ENCODE data around the gene PIGQ.

PIGQ gene

GRCh38 chr16:582218-582613, 12.4 kb downstream of the PIGQ start:
- TF ChIP-seq ZNF565 (CRISPR knock-in tag; conservative IDR thresholded peaks at IDR 0.05; ENCODE audit: low read depth) = no peak
- no peak for TF ChIP-seq POU6F1 (CRISPR knock-in tag; IDR thresholded peaks at IDR 0.05; ENCODE audit: borderline replicate concordance, low read depth)
- no peak for TF ChIP-seq ZNF70 (CRISPR knock-in tag; IDR thresholded peaks at IDR 0.05)
- no peak for TF ChIP-seq CSRNP3 (CRISPR knock-in tag; IDR thresholded peaks at IDR 0.05)
- TF ChIP-seq ZFP30 (CRISPR knock-in tag; IDR thresholded peaks at IDR 0.05) = no peak
- TF ChIP-seq TSHZ2 (CRISPR knock-in tag; IDR thresholded peaks at IDR 0.05) = no peak
- TF ChIP-seq ZFP3 (CRISPR knock-in tag; IDR thresholded peaks at IDR 0.05) = no peak
- no peak for TF ChIP-seq CSDC2 (CRISPR knock-in tag; IDR thresholded peaks at IDR 0.05)
- no peak for TF ChIP-seq PPARA (CRISPR knock-in tag; IDR thresholded peaks at IDR 0.05; ENCODE audit: borderline replicate concordance)
- TF ChIP-seq RARB (CRISPR knock-in tag; IDR thresholded peaks at IDR 0.05) = no peak
- no peak for TF ChIP-seq ZC3H10 (CRISPR knock-in tag; IDR thresholded peaks at IDR 0.05)
- TF ChIP-seq CREB5 (CRISPR knock-in tag; IDR thresholded peaks at IDR 0.05; ENCODE audit: low read depth) = no peak
- TF ChIP-seq PATZ1 (CRISPR knock-in tag; IDR thresholded peaks at IDR 0.05; ENCODE audit: borderline replicate concordance) = no peak
- TF ChIP-seq BACH2 (CRISPR knock-in tag; IDR thresholded peaks at IDR 0.05; ENCODE audit: borderline replicate concordance) = no peak
- no peak for TF ChIP-seq ESRRG (CRISPR knock-in tag; IDR thresholded peaks at IDR 0.05)
- no peak for TF ChIP-seq GLIS3 (CRISPR knock-in tag; IDR thresholded peaks at IDR 0.05)
- TF ChIP-seq TCF4 (CRISPR knock-in tag; IDR thresholded peaks at IDR 0.05; ENCODE audit: borderline replicate concordance) = no peak
- no peak for TF ChIP-seq SNAI2 (CRISPR knock-in tag; IDR thresholded peaks at IDR 0.05)
- no peak for TF ChIP-seq ISL1 (CRISPR knock-in tag; IDR thresholded peaks at IDR 0.05)
- ATAC-seq = no peak

- no peak for ATAC-seq
- TF ChIP-seq BACH2 (CRISPR knock-in tag; IDR thresholded peaks at IDR 0.05; ENCODE audit: borderline replicate concordance) = no peak
- no peak for TF ChIP-seq TOX (CRISPR knock-in tag; IDR thresholded peaks at IDR 0.05; ENCODE audit: borderline replicate concordance)
- no peak for TF ChIP-seq ZNF8 (CRISPR knock-in tag; IDR thresholded peaks at IDR 0.05)
- TF ChIP-seq ZFP30 (CRISPR knock-in tag; IDR thresholded peaks at IDR 0.05) = no peak
- no peak for TF ChIP-seq ZNF565 (CRISPR knock-in tag; conservative IDR thresholded peaks at IDR 0.05; ENCODE audit: low read depth)
Measured at GRCh38 chr16:582614-583331, 13.0 kb downstream of the PIGQ start.

GRCh38 chr16:583470-583814, 13.7 kb downstream of the PIGQ start:
- ATAC-seq = no peak
- TF ChIP-seq OSR1 (CRISPR knock-in tag; IDR thresholded peaks at IDR 0.05) (no peak), ZNF565 (CRISPR knock-in tag; conservative IDR thresholded peaks at IDR 0.05; ENCODE audit: low read depth) (no peak), ZC3H10 (CRISPR knock-in tag; IDR thresholded peaks at IDR 0.05) (no peak), BACH2 (CRISPR knock-in tag; IDR thresholded peaks at IDR 0.05; ENCODE audit: borderline replicate concordance) (no peak), TSHZ2 (CRISPR knock-in tag; IDR thresholded peaks at IDR 0.05) (no peak), ZNF8 (CRISPR knock-in tag; IDR thresholded peaks at IDR 0.05) (no peak), ZFP30 (CRISPR knock-in tag; IDR thresholded peaks at IDR 0.05) (no peak), PATZ1 (CRISPR knock-in tag; IDR thresholded peaks at IDR 0.05; ENCODE audit: borderline replicate concordance) (no peak), ZFP3 (CRISPR knock-in tag; IDR thresholded peaks at IDR 0.05) (no peak), RARB (CRISPR knock-in tag; IDR thresholded peaks at IDR 0.05) (no peak), TCF4 (CRISPR knock-in tag; IDR thresholded peaks at IDR 0.05; ENCODE audit: borderline replicate concordance) (no peak), ISL1 (CRISPR knock-in tag; IDR thresholded peaks at IDR 0.05) (no peak), SNAI2 (CRISPR knock-in tag; IDR thresholded peaks at IDR 0.05) (no peak)
